ENCODE data around the gene NR3C2. TPM values are rescaled to one million over a fixed set of nuclear protein-coding genes. Genes with fewer than 3 reads are reported as not detected.

Gene NR3C2
- total RNA-seq, 1 experiment from 2014 or later, result 2.7 TPM

- TF ChIP-seq YY1 (IDR thresholded peaks at IDR 0.05; ENCODE audit: extremely low read depth, insufficient replicate concordance, low read depth, low read length) (no peak), POLR2AphosphoS5 (IDR thresholded peaks at IDR 0.05; ENCODE audit: low read depth, low read length) (no peak), SP1 (IDR thresholded peaks at IDR 0.05; ENCODE audit: low read depth) (no peak), FOSL1 (IDR thresholded peaks at IDR 0.05; ENCODE audit: low read depth) (no peak), POLR2A (IDR thresholded peaks at IDR 0.05; ENCODE audit: borderline replicate concordance, extremely low read depth, insufficient read depth, insufficient read length) (no peak), MAX (IDR thresholded peaks at IDR 0.05) (no peak)
Observed at GRCh38 chr4:148068065-148068911, 373.9 kb downstream of the NR3C2 start (continued).

GRCh38 chr4:148067301-148067916, 374.8 kb downstream of the NR3C2 start:
- ChIA-PET CTCF (no interaction called here), POLR2A (no interaction called here), RAD21 (ENCODE audit: low non-redundant PET in 1 of 2, low total read pairs in 2 of 2, uncharacterized antibody in 2 of 2, unreplicated experiment in 2 of 2) (no interaction called here)
- intact Hi-C loops (cut with micrococcal nuclease), result no loop called here
- no peaks in the 10 kb centered on the region for H3K27me3 ChIP-seq (ENCODE audit: insufficient read depth, low read length)
- no peaks in the 10 kb centered on the region for H3K9me2 ChIP-seq (ENCODE audit: insufficient read depth)
- no peak overlapping the region for H3K4me2 ChIP-seq (ENCODE audit: low read length)
- ATAC-seq (no peak), DNase-seq (ENCODE audit: low read depth, low spot score) (no peak)
- BruUV-seq (replicated peaks), result no TSS peak
- H3K27ac ChIP-seq (ENCODE audit: low read depth, low read length), result no peak overlapping the region
- no peak overlapping the region for H3K9ac ChIP-seq (ENCODE audit: low read length)
- H3K9me3 ChIP-seq (ENCODE audit: control insufficient read depth in 1 of 2, insufficient read depth in 1 of 2, low read depth in 1 of 2, low read length in 2 of 2), result no peaks in the 10 kb centered on the region
- H3K79me2 ChIP-seq (ENCODE audit: insufficient read depth, low read length), result no peaks in the 10 kb centered on the region
- H3K4me1 ChIP-seq (ENCODE audit: control insufficient read depth in 1 of 2, insufficient read depth in 2 of 2, low read length in 2 of 2), result no peaks in the 10 kb centered on the region
- H3K36me3 ChIP-seq (ENCODE audit: control insufficient read depth in 1 of 2, insufficient read depth in 2 of 2, low read length in 2 of 2), result no peaks in the 10 kb centered on the region
- H2AFZ ChIP-seq (ENCODE audit: low read depth, low read length, poor library complexity, severe bottlenecking), result no peak overlapping the region
- TF ChIP-seq FOSL1 (IDR thresholded peaks at IDR 0.05; ENCODE audit: low read depth) (no peak), CEBPB (IDR thresholded peaks at IDR 0.05; ENCODE audit: low read depth) (no peak), POLR2A (IDR thresholded peaks at IDR 0.05; ENCODE audit: borderline replicate concordance, extremely low read depth, insufficient read depth, insufficient read length) (no peak), JUND (IDR thresholded peaks at IDR 0.05) (no peak), CBX3 (IDR thresholded peaks at IDR 0.05; ENCODE audit: low read depth) (no peak), REST (IDR thresholded peaks at IDR 0.05; ENCODE audit: low read depth) (no peak), ATF3 (IDR thresholded peaks at IDR 0.05) (no peak), TCF7L2 (IDR thresholded peaks at IDR 0.05; ENCODE audit: borderline replicate concordance, extremely low read depth, insufficient read depth, insufficient read length) (no peak), ZBTB33 (IDR thresholded peaks at IDR 0.05; ENCODE audit: extremely low read depth, insufficient replicate concordance, low read length) (no peak), MAX (IDR thresholded peaks at IDR 0.05) (no peak), ZNF274 (IDR thresholded peaks at IDR 0.05; ENCODE audit: low read depth, low read length) (no peak), ELF1 (IDR thresholded peaks at IDR 0.05; ENCODE audit: borderline replicate concordance, low read depth) (no peak)
- H4K20me1 ChIP-seq (ENCODE audit: insufficient read depth), result no peaks in the 10 kb centered on the region
- H3K4me3 ChIP-seq (replicated peaks in 1 of 2; ENCODE audit: low read depth in 1 of 2, low read length in 2 of 2), result no peak overlapping the region
